ENCODE measurements around the gene PLEKHA3.
A peak's percentile ranks its signal among the peaks of the same experiment; 100 is the strongest.
"Not testable (repeated sequence)": the region's sequence is repeated elsewhere in the genome, so short reads cannot be mapped to it uniquely, and the experiment has no call there.

Gene PLEKHA3

GRCh38 chr2:178525460-178525859 lies 45.2 kb downstream of the PLEKHA3 start:
- H3K36me3 Mint-ChIP-seq = peaks cover 12% of the 10 kb centered on the region
- H3K9me3 Mint-ChIP-seq (ENCODE audit: low read depth); H3K4me3 Mint-ChIP-seq; H3K27me3 Mint-ChIP-seq; H3K27ac Mint-ChIP-seq: not testable (repeated sequence)
- H3K4me1 Mint-ChIP-seq (ENCODE audit: low read depth) = peaks cover 35% of the 10 kb centered on the region

GRCh38 chr2:178526256-178526655 lies 46.0 kb downstream of the PLEKHA3 start:
- H3K9me3 Mint-ChIP-seq (ENCODE audit: low read depth) = no peaks in the 10 kb centered on the region
- H3K27ac Mint-ChIP-seq = no peak overlapping the region
- H3K27me3 Mint-ChIP-seq = no peaks in the 10 kb centered on the region
- H3K4me3 Mint-ChIP-seq = no peak overlapping the region
- H3K4me1 Mint-ChIP-seq (ENCODE audit: low read depth) = peaks cover 42% of the 10 kb centered on the region
- peaks cover 18% of the 10 kb centered on the region for H3K36me3 Mint-ChIP-seq

DNA sequence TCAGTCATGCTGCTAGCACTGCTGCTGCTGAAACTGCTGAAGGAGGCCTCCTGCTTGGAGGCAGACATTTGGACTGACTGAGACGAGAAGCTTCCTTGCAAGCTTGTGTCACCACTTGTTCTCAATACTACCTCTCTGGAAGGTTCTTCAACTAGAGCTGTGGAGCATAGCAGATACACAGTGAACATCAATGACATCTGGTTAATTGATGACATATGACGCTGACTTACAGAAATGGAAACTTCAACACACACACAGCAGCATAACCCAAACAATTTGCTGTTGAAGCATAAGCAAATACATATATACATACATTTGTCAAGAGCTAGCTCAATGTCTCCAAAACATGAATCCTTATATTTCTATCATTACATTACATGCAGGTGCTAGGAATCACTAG lies 47.3 kb downstream of the PLEKHA3 start:
- no peak overlapping the region for H3K27ac Mint-ChIP-seq
- no peaks in the 10 kb centered on the region for H3K27me3 Mint-ChIP-seq
- H3K36me3 Mint-ChIP-seq = peaks cover 31% of the 10 kb centered on the region
- peaks cover 40% of the 10 kb centered on the region for H3K4me1 Mint-ChIP-seq (ENCODE audit: low read depth)
- H3K9me3 Mint-ChIP-seq (ENCODE audit: low read depth) = peaks cover 4% of the 10 kb centered on the region
- no peak overlapping the region for H3K4me3 Mint-ChIP-seq

- peaks cover 4% of the 10 kb centered on the region for H3K9me3 Mint-ChIP-seq (ENCODE audit: low read depth)
- H3K36me3 Mint-ChIP-seq = peaks cover 39% of the 10 kb centered on the region
- peaks cover 35% of the 10 kb centered on the region for H3K4me1 Mint-ChIP-seq (ENCODE audit: low read depth)
- H3K27me3 Mint-ChIP-seq = no peaks in the 10 kb centered on the region
- no peak overlapping the region for H3K4me3 Mint-ChIP-seq
- H3K27ac Mint-ChIP-seq = no peak overlapping the region
Measured at GRCh38 chr2:178528647-178529046, 48.4 kb downstream of the PLEKHA3 start.

- Mint-ChIP-seq H3K9me3 (ENCODE audit: low read depth) (peaks cover 7% of the 10 kb centered on the region), H3K27me3 (no peaks in the 10 kb centered on the region), H3K4me1 (ENCODE audit: low read depth) (peaks cover 33% of the 10 kb centered on the region), H3K4me3 (no peak overlapping the region), H3K36me3 (peaks cover 44% of the 10 kb centered on the region), H3K27ac (no peak overlapping the region)
Measured at GRCh38 chr2:178529194-178529593, 48.9 kb downstream of the PLEKHA3 start.

GRCh38 chr2:178530131-178530530 lies 49.9 kb downstream of the PLEKHA3 start:
- H3K27ac Mint-ChIP-seq = peak overlapping the region; percentile 13
- peaks cover 27% of the 10 kb centered on the region for H3K4me1 Mint-ChIP-seq (ENCODE audit: low read depth)
- peaks cover 7% of the 10 kb centered on the region for H3K9me3 Mint-ChIP-seq (ENCODE audit: low read depth)
- H3K36me3 Mint-ChIP-seq = peaks cover 53% of the 10 kb centered on the region
- no peaks in the 10 kb centered on the region for H3K27me3 Mint-ChIP-seq
- no peak overlapping the region for H3K4me3 Mint-ChIP-seq

DNA sequence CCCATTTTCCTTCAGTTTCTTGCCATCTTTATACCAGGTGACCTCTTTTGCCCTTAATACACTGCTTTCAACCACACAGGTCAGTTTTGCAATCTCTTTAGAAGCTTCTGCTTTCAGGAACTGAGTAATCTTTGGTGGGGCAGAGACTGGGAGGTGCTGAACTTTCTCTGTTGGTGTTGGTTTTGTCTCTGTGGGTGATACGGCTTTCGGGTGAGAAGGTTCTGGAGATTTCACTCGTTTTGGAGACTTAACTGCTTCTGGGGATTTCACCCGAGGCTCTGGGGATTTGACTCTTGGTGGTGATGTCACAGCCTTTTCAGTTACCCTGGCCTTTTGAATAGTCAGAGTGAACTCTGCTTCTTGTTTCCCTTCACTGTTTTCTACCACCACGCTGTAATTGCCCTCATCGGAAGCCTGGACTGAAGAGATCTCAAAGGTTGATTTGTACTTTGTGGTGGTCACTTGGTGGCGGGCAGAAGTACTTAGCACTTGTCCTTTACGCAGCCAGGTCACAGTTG lies 50.4 kb downstream of the PLEKHA3 start:
- peak overlapping the region; percentile 13 for H3K27ac Mint-ChIP-seq
- H3K4me3 Mint-ChIP-seq = no peak overlapping the region
- H3K36me3 Mint-ChIP-seq = peaks cover 55% of the 10 kb centered on the region
- H3K27me3 Mint-ChIP-seq = no peaks in the 10 kb centered on the region
- H3K4me1 Mint-ChIP-seq (ENCODE audit: low read depth) = peaks cover 24% of the 10 kb centered on the region
- peaks cover 7% of the 10 kb centered on the region for H3K9me3 Mint-ChIP-seq (ENCODE audit: low read depth)

DNA sequence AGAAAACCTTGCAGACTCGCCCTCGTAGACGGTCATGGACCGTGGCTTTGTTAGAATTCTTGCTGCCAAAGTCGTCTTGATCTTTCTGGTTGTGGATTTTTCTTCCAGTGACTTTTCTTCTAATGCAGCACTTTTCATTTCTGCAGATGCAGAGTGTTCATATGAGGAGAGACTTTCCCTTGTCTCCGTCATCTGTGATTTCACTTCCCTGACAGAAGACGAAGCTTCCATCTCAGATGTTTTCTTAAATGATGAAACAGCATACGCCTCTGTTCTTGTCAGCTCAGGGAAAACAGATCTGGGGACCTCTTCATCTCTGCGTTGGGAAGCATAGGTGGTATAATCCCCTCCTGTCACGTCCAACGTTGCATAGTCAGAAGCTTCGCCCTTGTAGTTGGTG lies 50.9 kb downstream of the PLEKHA3 start:
- H3K9me3 Mint-ChIP-seq (ENCODE audit: low read depth) = peaks cover 7% of the 10 kb centered on the region
- H3K27me3 Mint-ChIP-seq = no peaks in the 10 kb centered on the region
- H3K4me3 Mint-ChIP-seq = no peak overlapping the region
- peaks cover 53% of the 10 kb centered on the region for H3K36me3 Mint-ChIP-seq
- peak overlapping the region; percentile 13 for H3K27ac Mint-ChIP-seq
- peaks cover 19% of the 10 kb centered on the region for H3K4me1 Mint-ChIP-seq (ENCODE audit: low read depth)

GRCh38 chr2:178536037-178536436 lies 55.8 kb downstream of the PLEKHA3 start:
- Mint-ChIP-seq H3K27ac (no peak overlapping the region), H3K4me3 (no peak overlapping the region), H3K36me3 (peaks cover 60% of the 10 kb centered on the region), H3K27me3 (no peaks in the 10 kb centered on the region), H3K9me3 (ENCODE audit: low read depth) (peaks cover 7% of the 10 kb centered on the region), H3K4me1 (ENCODE audit: low read depth) (peaks cover 3% of the 10 kb centered on the region)

DNA sequence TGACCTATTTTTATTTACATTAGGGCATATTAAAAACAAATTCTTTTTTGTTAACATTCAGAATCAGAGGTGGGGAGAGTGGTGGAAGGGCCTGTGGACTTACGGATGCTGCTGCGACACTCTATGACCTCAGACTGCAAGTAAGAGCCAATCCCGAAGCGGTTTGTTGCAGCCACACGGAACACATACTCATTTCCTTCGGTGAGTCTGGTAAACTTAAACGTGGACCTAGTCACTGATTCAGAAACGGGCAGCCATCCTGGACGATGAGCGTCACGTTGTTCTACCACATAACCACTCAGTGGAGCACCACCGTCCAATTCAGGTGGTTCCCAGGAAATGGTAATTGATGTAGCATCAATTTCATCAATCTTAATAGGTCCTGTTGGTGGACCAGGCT lies 61.9 kb downstream of the PLEKHA3 start:
- no peak overlapping the region for H3K4me3 Mint-ChIP-seq
- H3K36me3 Mint-ChIP-seq = peaks cover 43% of the 10 kb centered on the region
- H3K27me3 Mint-ChIP-seq = no peaks in the 10 kb centered on the region
- no peaks in the 10 kb centered on the region for H3K9me3 Mint-ChIP-seq (ENCODE audit: low read depth)
- H3K27ac Mint-ChIP-seq = no peak overlapping the region
- no peaks in the 10 kb centered on the region for H3K4me1 Mint-ChIP-seq (ENCODE audit: low read depth)

DNA sequence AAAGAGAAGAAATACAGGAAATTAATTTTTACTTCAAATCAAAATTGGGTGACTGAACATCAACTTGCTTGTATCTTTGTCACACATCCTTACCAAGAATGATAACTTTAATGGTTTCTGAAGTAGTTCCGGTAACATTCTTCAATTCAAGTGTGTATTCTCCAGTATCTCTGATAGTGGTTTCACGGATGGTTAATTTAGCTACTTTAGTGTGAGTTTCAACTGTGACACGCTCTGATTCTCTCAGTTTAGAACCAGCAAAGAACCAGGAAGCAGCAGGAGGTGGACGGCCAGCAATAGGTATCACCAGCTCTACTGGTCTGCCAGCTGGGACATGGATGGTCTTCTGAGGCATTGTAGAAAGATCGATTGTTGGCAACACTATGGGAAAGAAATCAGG lies 62.3 kb downstream of the PLEKHA3 start:
- H3K27me3 Mint-ChIP-seq = no peaks in the 10 kb centered on the region
- H3K27ac Mint-ChIP-seq = no peak overlapping the region
- no peaks in the 10 kb centered on the region for H3K4me1 Mint-ChIP-seq (ENCODE audit: low read depth)
- H3K36me3 Mint-ChIP-seq = peaks cover 43% of the 10 kb centered on the region
- H3K9me3 Mint-ChIP-seq (ENCODE audit: low read depth) = no peaks in the 10 kb centered on the region
- H3K4me3 Mint-ChIP-seq = no peak overlapping the region

DNA sequence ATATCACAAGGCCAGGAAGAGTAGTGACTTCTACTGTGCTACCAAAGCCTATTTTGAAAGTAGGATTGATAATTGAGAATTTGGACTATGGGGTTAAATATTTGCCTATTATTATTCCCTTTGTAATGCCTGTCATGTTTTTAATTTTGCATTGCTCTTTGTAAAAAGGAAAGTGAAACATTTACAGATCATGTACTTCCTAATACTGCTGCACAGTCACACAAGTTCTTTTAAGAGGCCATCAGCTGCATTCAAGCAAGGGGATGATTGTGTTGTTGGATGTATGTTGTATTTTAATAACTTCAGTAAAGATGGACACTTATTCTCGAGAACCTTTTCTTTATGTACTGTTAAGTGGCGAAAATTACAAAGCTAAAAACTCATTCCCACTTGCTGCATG lies 70.1 kb downstream of the PLEKHA3 start:
- no peaks in the 10 kb centered on the region for H3K27me3 Mint-ChIP-seq
- H3K4me1 Mint-ChIP-seq (ENCODE audit: low read depth) = no peaks in the 10 kb centered on the region
- H3K36me3 Mint-ChIP-seq = peaks cover 79% of the 10 kb centered on the region
- no peak overlapping the region for H3K27ac Mint-ChIP-seq
- H3K4me3 Mint-ChIP-seq = no peak overlapping the region
- H3K9me3 Mint-ChIP-seq (ENCODE audit: low read depth) = no peaks in the 10 kb centered on the region

DNA sequence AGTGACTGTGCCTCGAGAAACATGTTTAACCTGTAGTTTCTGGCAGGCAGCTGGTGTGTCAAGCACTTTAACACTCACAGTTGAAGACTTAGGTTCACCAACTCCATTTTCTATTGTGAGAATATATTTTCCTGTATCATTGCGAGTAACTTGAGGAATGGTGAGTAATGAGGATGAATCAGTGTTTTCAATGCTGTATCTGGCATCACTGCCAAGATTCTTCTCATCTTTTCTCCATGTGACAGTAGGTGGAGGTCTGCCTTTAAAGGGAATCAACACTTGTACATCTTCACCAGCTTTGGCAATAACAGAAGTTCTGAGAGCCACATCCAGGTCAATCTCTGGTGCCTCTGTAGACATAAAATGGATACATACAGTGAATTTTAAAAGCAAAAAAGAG lies 72.8 kb downstream of the PLEKHA3 start:
- Mint-ChIP-seq H3K27ac (no peak overlapping the region), H3K4me3 (no peak overlapping the region), H3K36me3 (peaks cover 74% of the 10 kb centered on the region), H3K27me3 (no peaks in the 10 kb centered on the region), H3K9me3 (ENCODE audit: low read depth) (no peaks in the 10 kb centered on the region), H3K4me1 (ENCODE audit: low read depth) (no peaks in the 10 kb centered on the region)

Data from activated naive CD8-positive, alpha-beta T cell (primary cell).